ENCODE data around the gene FSIP2.

The FSIP2 gene

GRCh38 chr2:185785851-185786473 lies 47.4 kb downstream of the FSIP2 start:
- DNase-seq (ENCODE audit: low read depth in 1 of 2, low spot score in 1 of 2), result no peak
- TF ChIP-seq JUND (IDR thresholded peaks at IDR 0.05; ENCODE audit: low read depth), result no peak
- in situ Hi-C loops (cut with HindIII; ENCODE audit: low pct_unique_long_range_greater_than_20kb, low sequenced_read_pairs), result no loop called here

- in situ Hi-C loops (cut with HindIII; ENCODE audit: low pct_unique_long_range_greater_than_20kb, low sequenced_read_pairs), result no loop called here
- DNase-seq (ENCODE audit: low read depth in 1 of 2, low spot score in 1 of 2), result no peak
Observed at GRCh38 chr2:185787227-185788145, 48.9 kb downstream of the FSIP2 start.

GRCh38 chr2:185790361-185790760 lies 51.8 kb downstream of the FSIP2 start:
- DNase-seq (ENCODE audit: low read depth in 1 of 2, low spot score in 1 of 2), result no peak
- in situ Hi-C loops (cut with HindIII; ENCODE audit: low pct_unique_long_range_greater_than_20kb, low sequenced_read_pairs), result no loop called here
- TF ChIP-seq JUND (IDR thresholded peaks at IDR 0.05; ENCODE audit: low read depth), result no peak

More at GRCh38 chr2:185787227-185788145, 48.9 kb downstream of the FSIP2 start:
- TF ChIP-seq JUND (IDR thresholded peaks at IDR 0.05; ENCODE audit: low read depth), result no peak

GRCh38 chr2:185793532-185794345 lies 55.1 kb downstream of the FSIP2 start:
- in situ Hi-C loops (cut with HindIII; ENCODE audit: low pct_unique_long_range_greater_than_20kb, low sequenced_read_pairs), result no loop called here
- no peak for DNase-seq (ENCODE audit: low read depth in 1 of 2, low spot score in 1 of 2)
- TF ChIP-seq JUND (IDR thresholded peaks at IDR 0.05; ENCODE audit: low read depth), result no peak

GRCh38 chr2:185796758-185797157 lies 58.2 kb downstream of the FSIP2 start:
- no peak for DNase-seq (ENCODE audit: low read depth in 1 of 2, low spot score in 1 of 2)
- no peak for TF ChIP-seq JUND (IDR thresholded peaks at IDR 0.05; ENCODE audit: low read depth)
- in situ Hi-C loops (cut with HindIII; ENCODE audit: low pct_unique_long_range_greater_than_20kb, low sequenced_read_pairs), result no loop called here

- in situ Hi-C loops (cut with HindIII; ENCODE audit: low pct_unique_long_range_greater_than_20kb, low sequenced_read_pairs), result no loop called here
- DNase-seq (ENCODE audit: low read depth in 1 of 2, low spot score in 1 of 2), result peak in 1 of 2 experiments; percentile 24
- peak; percentile 51; the same call in 1 of the 2 replicates for TF ChIP-seq JUND (IDR thresholded peaks at IDR 0.05; ENCODE audit: low read depth)
Observed at GRCh38 chr2:185802926-185803325, 64.3 kb downstream of the FSIP2 start.

- TF ChIP-seq JUND (IDR thresholded peaks at IDR 0.05; ENCODE audit: low read depth), result no peak
- DNase-seq (ENCODE audit: low read depth in 1 of 2, low spot score in 1 of 2), result no peak
- in situ Hi-C loops (cut with HindIII; ENCODE audit: low pct_unique_long_range_greater_than_20kb, low sequenced_read_pairs), result no loop called here
Observed at GRCh38 chr2:185806783-185807182, 68.2 kb downstream of the FSIP2 start.

GRCh38 chr2:185807351-185807750 lies 68.7 kb downstream of the FSIP2 start:
- TF ChIP-seq JUND (IDR thresholded peaks at IDR 0.05; ENCODE audit: low read depth), result no peak
- in situ Hi-C loops (cut with HindIII; ENCODE audit: low pct_unique_long_range_greater_than_20kb, low sequenced_read_pairs), result no loop called here
- no peak for DNase-seq (ENCODE audit: low read depth in 1 of 2, low spot score in 1 of 2)

- no peak for TF ChIP-seq JUND (IDR thresholded peaks at IDR 0.05; ENCODE audit: low read depth)
- in situ Hi-C loops (cut with HindIII; ENCODE audit: low pct_unique_long_range_greater_than_20kb, low sequenced_read_pairs), result no loop called here
- no peak for DNase-seq (ENCODE audit: low read depth in 1 of 2, low spot score in 1 of 2)
Observed at GRCh38 chr2:185811580-185811979, 73.0 kb downstream of the FSIP2 start.

GRCh38 chr2:185813707-185814106 lies 75.1 kb downstream of the FSIP2 start:
- no peak for TF ChIP-seq JUND (IDR thresholded peaks at IDR 0.05; ENCODE audit: low read depth)
- peak; percentile 4 to 74 for DNase-seq (ENCODE audit: low read depth in 1 of 2, low spot score in 1 of 2)
- in situ Hi-C loops (cut with HindIII; ENCODE audit: low pct_unique_long_range_greater_than_20kb, low sequenced_read_pairs), result no loop called here

GRCh38 chr2:185817991-185818390 lies 79.4 kb downstream of the FSIP2 start:
- DNase-seq (ENCODE audit: low read depth in 1 of 2, low spot score in 1 of 2), result no peak
- in situ Hi-C loops (cut with HindIII; ENCODE audit: low pct_unique_long_range_greater_than_20kb, low sequenced_read_pairs), result no loop called here
- no peak for TF ChIP-seq JUND (IDR thresholded peaks at IDR 0.05; ENCODE audit: low read depth)

- DNase-seq (ENCODE audit: low read depth in 1 of 2, low spot score in 1 of 2), result no peak
- no peak for TF ChIP-seq JUND (IDR thresholded peaks at IDR 0.05; ENCODE audit: low read depth)
- in situ Hi-C loops (cut with HindIII; ENCODE audit: low pct_unique_long_range_greater_than_20kb, low sequenced_read_pairs), result no loop called here
Observed at GRCh38 chr2:185821467-185821866, 82.9 kb downstream of the FSIP2 start.

Data from T47D (cell line).